Head of caudate nucleus (tissue), 42 donors: ENCODE results near the gene HHATL.

ENCODE experiments used
- DNase-seq, 42 donors: peaks; one replicate each; pipeline versions ENCODE4 v3.0.0 to v3.0.0-alpha.2; 2020 to 2021; ENCODE audit warnings: mixed read lengths in 7 of 42
- intact Hi-C: fragments of 100-400 bp; cut with DNase I; formaldehyde crosslinking; loops from one replicate; pipeline ENCODE4 v1.15.0; 2022

Gene HHATL

DNA sequence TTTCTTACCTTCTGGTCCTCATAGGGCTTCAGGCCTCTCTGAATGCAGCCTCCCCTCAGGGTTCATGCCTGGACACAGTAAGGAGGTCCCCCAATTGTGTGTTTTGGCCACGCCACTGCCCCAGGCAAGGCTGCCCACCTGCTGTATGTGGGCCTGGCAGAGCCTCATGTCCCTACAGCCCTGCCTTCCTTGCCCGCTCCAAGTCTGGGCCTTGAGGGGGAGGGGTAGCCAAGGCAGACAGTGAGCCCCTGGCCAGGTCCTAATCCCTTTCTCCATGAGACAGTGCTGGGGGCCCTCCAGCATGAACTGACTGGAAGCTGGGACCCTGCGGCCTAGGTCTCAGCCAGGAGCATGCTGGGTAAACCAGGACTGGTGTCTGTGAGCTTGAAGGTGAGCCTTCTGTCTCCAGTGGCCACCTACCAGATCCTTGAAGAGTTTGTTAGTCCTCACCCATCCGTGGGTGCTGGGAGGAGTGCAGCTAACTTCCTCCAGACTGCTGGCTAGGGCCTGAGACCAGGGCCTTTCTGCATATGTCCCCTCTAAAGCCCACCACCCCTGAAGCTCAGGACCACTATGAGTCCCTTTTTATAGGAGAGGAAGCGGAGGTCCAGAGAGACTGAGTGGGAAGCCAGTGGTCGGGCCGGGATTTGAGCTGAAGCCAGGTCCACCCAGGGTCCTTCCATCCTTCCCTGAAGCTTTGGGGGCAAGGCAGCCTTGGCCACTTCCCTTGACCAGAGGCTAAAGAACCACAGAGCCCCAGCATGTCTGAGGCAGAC is 40.4 kb downstream of the HHATL start:
- peak in 5 of 42 donors; percentile 1 to 41 (median 3) for DNase-seq
- intact Hi-C loops = no loop called here

- intact Hi-C loops = no loop called here
Observed at GRCh38 chr3:42661593-42662022, 41.0 kb downstream of the HHATL start.

DNA sequence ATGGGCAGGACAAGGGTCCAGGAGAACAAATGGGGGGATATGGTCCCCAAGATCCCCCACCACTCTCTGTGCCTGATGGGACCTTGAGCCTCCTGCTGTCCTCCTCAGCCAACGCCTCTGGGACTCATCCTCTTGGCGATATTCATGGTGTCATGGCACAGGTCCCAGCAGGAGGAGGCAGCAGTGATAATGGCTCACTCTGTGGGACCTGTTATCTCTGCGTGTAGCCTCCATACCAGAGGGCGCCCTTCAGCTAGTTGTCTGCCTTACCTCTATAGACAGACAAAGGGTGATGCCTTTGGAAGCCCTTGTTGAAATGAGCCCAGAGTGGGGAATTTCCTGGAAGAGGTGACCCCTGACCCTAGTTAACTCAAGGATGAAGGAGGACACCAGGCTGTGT is 41.7 kb downstream of the HHATL start:
- DNase-seq = peak in 16 of 42 donors; percentile 14 to 64 (median 25)
- intact Hi-C loops = no loop called here

More at GRCh38 chr3:42661593-42662022, 41.0 kb downstream of the HHATL start:
- peak in 4 of 42 donors; percentile 1 to 42 (median 10) for DNase-seq

DNA sequence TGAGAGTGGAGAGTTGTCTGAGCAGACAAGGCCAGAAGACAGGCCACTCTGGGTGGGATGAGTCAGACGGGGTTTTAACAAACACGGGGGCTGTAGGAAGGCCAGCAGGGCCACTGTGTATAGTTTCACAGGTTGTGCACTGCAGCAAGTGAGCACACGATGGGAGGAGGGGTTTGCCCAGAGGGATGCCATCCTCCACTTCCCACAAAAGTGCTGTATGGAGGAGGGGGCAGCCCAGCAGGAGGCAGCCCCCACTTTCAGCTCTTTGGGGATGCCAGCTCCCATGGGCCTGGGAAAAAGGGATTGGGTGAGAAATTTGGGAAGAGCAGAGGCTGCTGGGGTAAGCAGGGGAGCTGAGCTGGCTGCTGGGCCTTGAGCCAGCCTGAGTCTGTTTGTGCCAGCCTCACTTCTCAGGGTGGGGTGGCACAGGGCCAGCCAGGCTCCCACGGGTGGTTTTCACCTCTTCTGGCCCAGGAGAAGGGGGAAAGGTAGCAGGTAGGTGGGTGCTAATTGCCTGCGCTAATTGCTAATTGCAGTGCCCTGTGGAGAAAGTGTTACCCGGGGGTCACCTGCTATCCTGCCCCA is 42.4 kb downstream of the HHATL start:
- peak in 15 of 42 donors; percentile 9 to 59 (median 15) for DNase-seq
- intact Hi-C loops = no loop called here

DNA sequence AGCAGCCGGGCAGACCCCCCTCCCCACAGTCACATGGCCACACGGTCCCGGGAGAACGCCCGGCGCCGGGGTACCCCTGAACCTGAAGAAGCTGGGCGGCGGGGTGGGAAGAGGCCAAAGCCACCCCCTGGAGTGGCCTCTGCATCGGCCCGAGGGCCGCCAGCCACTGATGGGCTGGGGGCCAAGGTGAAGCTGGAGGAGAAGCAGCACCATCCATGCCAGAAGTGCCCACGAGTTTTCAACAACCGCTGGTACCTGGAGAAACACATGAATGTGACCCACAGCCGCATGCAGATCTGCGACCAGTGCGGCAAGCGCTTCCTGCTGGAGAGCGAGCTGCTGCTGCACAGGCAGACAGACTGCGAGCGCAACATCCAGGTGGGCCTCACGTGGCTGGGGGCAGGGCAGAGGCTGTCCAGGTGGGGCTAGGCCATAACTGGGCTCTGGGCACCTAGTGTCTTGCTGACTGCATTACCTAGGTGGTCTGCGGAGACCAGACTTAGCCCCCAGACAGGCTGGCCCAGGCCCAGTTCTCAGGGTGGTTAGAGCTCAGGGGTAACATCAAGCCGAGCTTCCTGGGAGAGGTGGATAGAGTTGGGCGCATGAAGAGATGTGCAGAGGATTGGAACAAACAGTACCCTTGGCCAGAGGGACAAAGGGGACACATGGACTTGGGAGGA is 43.0 kb downstream of the HHATL start:
- intact Hi-C loops = no loop called here
- DNase-seq = peak in 12 of 42 donors; percentile 4 to 51 (median 18)

DNA sequence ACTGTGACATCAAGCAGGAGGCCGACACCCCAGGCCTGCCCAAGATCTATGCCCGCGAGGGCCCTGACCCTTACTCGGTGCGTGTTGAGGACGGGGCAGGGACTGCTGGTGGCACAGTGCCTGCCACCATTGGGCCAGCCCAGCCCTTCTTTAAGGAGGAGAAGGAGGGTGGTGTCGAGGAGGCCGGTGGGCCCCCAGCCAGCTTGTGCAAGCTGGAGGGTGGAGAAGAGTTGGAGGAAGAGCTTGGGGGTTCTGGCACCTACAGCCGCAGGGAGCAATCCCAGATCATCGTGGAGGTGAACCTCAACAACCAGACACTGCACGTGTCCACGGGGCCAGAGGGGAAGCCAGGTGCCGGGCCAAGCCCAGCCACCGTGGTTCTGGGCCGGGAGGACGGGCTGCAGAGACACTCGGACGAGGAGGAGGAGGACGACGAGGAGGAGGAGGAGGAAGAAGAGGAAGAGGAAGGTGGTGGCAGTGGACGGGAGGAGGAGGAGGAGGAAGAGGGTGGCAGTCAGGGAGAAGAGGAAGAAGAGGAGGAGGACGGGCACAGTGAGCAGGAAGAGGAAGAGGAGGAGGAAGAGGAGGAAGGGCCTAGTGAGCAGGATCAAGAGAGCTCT is 43.7 kb downstream of the HHATL start:
- intact Hi-C loops = no loop called here

DNA sequence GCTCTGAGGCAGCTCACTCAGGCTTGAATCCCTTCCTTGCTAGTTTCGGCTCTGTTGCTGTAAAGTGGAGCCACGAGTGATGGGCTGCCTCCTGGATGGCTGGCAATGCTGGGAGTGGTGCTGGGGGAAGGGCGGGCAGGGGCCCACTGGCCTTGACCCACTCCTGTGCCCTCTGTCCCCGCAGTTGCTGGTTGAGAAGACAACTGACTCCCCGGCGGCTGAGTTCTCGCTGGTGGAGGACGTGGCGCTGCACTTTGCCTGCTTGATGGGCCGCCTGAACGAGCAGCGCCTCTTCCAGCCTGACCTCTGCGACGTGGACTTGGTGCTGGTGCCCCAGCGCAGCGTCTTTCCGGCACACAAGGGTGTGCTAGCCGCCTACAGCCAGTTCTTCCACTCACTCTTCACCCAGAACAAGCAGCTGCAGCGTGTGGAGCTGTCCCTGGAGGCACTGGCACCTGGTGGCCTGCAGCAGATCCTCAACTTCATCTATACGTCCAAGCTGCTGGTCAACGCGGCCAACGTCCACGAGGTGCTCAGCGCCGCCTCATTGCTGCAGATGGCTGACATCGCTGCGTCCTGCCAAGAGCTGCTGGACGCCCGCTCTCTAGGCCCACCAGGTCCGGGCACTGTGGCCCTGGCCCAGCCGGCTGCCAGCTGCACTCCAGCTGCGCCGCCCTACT is 44.4 kb downstream of the HHATL start:
- peak in 28 of 42 donors; percentile 15 to 80 (median 56) for DNase-seq
- intact Hi-C loops = no loop called here

More for the DNA sequence above, 43.7 kb downstream of the HHATL start:
- DNase-seq = peak in 6 of 42 donors; percentile 3 to 43 (median 6)

DNA sequence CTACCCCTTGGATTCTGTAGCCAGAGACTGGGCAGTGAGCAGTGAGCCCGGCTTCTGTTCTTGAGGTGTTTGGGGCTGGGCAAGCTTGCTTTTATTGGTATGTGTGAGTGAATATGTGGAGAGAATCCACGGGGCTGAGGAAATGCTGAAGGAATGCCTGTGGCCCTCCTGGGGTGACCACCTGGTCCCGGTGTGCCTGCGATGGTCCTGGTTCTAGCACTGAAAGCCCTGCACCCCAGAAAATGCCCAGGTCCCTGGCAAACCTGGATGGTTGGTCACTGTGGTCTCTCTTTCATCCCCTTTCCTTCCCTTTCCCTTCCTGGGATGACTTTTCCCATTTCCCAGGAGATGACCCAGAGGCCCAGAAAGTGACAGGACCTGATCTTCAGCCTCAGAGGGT is 44.9 kb downstream of the HHATL start:
- intact Hi-C loops = no loop called here
- peak in 1 of 42 donors; percentile 39 for DNase-seq

DNA sequence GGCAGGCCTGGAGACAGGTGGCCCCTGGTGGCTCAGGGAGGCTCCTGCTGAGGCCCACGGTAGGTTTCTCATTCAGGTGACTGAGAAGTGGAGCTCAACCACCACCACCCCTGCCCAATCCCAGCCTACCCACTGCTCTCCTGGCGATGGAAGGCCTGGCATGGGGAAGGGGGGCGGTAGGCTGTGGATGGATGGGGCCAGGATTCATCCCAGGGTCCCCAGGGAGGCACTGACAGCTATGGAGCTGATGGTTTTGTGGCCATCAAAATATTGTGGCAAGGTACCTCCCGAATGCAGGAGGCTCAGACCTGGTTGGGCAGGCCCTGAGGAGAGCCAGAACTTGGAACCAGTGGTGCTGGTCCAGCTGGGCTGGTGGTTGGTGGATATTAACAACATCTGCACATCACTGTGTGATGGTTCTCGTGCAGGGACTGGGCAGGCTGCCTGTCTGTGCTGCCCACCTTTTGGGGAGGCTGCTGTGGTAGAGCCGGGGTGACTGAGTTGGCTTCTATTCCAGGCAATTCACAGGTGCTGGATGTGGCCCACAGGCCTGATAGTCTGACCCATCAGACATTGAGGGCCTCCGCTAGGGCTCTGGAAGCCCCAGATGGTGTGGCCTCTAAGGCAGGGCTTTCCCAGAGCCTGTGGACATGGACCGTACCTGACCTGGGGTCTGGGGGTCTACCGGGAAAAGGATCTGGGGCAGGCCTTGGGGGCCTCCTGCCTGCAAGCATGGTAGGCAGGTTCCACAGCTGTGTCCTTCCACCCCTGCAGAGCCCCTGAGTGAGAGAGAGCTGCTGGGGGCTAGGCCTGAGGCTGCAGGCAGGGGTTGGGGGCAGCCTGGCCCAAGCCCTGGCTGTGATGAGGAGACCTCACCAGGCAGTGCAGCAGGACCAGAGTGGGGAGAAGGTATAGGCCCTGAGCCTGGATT is 45.7 kb downstream of the HHATL start:
- peak in 2 of 42 donors; percentile 9 to 16 for DNase-seq
- intact Hi-C loops = no loop called here

- DNase-seq = peak in 14 of 42 donors; percentile 10 to 82 (median 49)
- intact Hi-C loops = no loop called here
Observed at GRCh38 chr3:42655980-42656679, 46.5 kb downstream of the HHATL start.

GRCh38 chr3:42655331-42655888 is 47.2 kb downstream of the HHATL start:
- DNase-seq = peak in 27 of 42 donors; percentile 32 to 87 (median 68)
- intact Hi-C loops = no loop called here

DNA sequence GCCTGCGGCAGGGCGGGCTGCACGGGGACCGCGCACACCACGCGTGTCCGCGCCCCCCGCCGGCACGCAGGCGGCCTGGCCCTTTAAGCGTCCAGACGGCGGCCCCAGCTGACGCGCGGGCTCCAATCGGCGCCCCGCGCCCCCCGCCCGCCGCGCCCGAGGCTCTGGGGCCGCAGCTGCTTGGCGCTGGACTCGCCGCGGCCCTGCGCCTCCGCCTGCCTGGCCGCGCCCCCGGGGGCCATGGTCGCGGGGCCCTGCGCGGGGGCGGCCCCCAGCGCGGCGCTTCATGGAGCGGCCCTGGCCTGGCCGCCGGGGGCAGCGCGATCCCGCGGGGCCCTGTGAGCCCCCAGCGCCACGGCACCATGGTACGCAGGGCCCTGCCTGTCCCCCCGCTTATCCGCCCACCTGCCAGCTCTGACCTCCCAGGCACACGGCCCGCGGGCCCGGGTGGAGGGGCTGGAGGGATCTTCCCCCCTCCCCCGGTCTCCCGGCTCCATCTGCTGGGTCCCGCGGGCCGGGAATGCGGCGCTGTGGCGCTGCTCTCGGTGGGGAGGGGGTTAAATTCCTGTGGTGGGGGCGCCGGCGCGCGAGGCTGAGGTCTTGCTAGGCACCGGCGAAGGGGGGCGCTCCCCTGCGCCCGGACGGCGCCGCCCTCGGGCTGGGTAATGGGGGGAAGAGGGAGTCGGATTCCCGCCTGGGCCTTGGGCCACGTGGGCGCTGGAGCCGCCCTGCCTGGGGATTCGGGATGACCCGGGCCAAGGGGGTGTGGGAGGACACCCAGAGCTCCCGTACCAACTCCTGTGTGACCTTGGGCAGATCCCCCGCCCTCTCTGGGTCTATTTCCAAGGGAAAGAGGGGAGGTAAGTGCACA is 48.0 kb downstream of the HHATL start:
- intact Hi-C loops = loop anchor here (5.0 kb wide), 2 partner anchors 52 to 93 kb away; partner anchors contain the start of gene NKTR
- DNase-seq = peak in 39 of 42 donors; percentile 48 to 90 (median 79)

DNA sequence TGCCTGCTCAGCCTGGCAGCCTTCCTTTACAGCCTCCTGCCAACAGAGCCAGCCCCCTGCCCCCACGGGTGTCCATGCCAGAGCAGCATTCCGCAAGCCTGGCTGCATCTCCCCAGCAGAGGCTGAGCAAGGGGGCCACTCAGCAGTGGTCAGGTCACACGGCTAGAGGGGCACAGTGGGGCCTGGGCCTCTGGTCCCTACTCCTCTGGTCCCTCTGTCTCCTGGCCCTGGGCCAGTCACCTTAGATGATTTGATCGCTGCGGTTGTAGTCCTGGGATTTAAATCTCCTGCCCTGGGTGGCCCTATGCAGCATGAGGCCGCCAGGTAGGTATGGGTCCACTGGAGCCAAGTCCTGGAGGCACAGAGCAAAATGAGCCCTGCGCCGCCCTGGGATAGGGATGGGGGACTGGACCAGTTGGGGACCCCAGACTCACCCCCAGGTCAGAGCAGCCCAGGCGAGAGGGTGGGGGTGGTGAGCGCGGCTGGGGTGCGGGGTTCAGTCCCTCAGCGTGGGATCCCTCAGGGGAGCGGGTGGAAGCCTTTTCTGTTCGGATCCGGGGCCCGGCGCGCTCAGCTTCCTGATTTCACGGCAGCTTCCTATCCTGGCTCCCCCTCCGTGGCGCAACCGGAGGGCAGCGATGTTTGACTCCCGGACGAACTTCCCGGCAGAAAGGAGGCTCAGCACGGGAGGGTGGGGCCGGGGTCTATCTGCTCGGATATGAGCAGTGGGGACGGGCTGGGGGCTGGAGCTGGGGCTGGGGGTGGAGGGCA is 48.9 kb downstream of the HHATL start, which contains the start of gene ZBTB47:
Gene ZBTB47, plus strand, starts transcription at position 138 of the 771 bp plus-strand sequence. CDS start 4,659 bp downstream, outside the sequence.
- intact Hi-C loops = loop anchor here (5.0 kb wide), 2 partner anchors 51 to 94 kb away; partner anchors contain the start of gene NKTR
- peak in 34 of 42 donors; percentile 40 to 86 (median 66) for DNase-seq

DNA sequence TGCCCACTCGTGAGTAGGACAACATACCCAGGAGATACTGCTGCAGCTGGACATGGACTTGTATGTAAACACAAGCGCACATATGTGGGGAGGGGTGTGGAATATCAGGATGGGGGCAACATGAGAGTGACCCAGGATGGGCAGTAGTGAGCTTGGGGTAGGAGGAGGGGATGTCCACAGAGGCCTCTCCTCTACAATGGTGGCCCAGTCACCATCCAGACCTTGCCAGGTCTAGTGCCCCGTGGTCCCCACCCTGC is 49.4 kb downstream of the HHATL start:
- intact Hi-C loops = loop anchor here (5.0 kb wide), 2 partner anchors 51 to 94 kb away; partner anchors contain the start of gene NKTR
- DNase-seq = no peak
